ENCODE measurements around the gene EFHB.
"Not testable (repeated sequence)": the region's sequence is repeated elsewhere in the genome, so short reads cannot be mapped to it uniquely, and the experiment has no call there.

Gene EFHB, protein sequence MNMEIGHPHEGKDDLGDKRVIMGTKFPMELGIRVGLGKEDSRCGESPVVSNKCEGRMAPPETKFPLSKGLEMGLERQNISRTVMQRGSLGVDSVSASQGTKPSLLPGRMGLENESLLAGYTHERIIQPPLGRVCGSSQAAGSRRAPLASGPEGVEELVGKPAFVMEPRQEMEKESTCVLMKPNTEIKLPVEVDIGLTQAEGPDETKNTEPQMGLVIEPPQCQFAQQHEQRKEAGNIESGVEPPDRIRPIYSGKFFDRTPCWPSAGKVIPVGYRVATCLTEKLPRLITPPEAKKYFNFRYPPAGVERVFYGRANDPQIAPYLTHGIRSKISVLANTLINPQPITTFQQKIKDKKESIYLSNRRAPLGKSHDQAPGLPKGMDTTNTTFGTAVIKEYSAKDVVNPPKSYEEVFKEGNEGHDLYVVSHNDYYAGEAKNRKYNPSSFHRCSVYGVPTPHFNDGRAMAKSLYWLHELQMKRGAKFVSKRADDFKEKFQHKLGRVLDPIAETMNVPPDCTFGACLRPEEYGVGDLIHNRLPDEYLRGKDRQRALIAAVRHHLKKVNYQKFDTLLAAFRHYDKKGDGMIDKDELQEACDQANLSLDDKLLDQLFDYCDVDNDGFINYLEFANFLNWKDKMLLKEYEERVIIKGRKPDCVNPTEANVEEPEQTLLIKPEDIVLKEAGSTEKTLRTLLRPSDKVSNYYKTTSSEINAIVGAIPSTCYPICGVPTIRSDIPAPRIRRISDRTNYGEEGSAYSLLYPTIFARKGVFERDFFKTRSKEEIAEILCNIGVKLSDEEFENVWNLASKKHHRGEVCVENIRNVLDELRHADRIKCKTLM

DNA sequence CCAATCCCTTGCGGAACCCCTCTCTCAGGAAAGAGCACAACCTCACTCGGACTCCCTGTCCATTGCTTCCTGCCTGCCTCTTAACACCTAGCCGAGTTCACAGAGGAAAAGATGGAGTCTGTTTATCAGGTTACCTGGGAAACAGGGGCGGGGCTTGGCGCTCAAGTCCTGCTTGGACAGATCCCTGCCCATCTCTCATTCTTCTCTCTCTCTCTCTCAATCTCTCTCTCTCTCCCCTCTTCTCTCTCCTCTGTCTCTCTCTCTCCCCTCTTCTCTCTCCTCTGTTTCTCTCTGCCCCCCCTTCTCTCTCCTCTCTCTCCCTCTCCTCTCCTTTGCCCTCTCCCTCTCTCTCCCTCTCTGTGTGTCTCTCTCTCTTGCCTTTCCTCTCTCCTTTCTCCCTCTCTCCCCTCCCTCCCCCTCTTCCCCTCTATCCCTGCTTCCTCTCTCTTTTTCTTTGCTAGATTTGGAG, at the start of gene EFHB:
Gene EFHB (minus strand): TSS at position 120 of the 469 bp plus-strand sequence. CDS start 199 bp downstream, outside the sequence.
- FAIRE-seq: no peak

DNA sequence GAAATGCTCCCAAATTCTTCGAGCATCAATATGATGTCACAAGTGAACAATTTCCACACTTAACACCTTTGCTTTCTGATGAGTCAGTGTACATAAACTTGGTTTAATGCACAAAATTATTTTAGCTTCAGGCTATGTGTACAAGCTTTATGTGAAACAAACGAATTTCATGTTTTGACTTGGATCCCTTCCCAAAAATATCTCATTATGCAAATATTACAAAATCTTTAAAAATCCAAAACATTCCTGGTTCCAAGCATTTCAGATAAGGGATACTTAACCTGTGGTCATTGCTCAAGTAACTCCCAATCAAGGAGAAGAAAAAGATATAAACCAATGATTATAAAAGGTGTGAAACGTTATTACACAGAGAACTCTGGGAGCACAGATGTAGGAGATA, 38.0 kb upstream of the EFHB start:
- FAIRE-seq: no peak

DNA sequence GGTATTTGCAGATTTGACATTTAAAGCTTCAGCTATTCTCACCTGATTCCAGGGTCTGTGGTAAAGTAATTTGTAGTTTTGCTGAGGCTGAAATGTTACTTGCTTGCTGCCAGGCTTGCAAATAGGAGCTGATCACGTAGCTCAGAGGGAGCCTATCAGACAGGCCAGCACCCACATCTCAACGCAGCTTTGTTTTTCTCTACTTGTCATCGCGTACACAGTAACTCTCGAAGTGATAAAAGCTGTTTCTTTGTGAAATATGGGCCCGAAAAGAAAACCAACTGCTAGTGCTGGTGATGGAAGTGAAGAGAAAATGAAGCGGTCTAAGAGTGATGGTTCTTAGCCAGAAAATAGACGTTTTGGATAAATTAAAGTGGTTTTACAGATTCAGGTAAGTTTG, 36.3 kb upstream of the EFHB start:
- no peak for FAIRE-seq

DNA sequence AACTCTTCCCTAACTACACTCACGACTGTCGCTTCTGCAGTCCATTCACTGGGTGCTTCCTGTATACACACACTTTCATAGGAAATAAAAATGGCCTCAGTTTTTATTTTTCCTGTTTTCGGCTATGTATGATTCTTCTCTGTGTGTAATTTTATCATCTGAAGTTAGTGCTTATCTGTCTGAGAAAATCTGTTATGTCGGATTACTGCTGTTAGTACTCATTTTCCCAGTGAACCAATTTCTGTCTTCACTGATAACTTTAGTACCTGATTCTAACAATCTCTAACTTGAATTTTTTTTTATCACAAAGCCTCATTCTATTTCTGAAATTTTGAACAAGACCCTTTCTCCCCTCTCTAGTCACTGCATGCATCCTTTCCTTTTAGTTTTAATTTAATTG, 33.8 kb upstream of the EFHB start:
- FAIRE-seq: no peak

DNA sequence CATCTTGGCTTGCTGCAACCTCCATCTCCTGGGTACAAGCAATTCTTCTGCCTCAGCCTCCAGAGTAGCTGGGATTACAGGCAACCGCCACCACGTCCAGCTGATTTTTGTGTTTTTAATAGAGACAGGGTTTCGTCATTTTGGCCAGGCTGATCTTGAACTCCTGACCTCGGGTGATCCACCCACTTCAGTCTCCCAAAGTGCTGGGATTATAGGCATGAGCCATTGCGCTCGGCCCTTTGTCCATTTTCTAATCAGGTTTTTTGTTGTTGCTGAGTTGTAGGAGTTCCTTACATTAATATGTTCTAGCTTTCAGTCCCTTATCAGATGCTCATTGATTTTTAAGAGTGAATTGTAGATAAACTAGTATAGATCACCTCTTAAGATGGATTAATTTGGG, 33.2 kb upstream of the EFHB start:
- no peak for FAIRE-seq

DNA sequence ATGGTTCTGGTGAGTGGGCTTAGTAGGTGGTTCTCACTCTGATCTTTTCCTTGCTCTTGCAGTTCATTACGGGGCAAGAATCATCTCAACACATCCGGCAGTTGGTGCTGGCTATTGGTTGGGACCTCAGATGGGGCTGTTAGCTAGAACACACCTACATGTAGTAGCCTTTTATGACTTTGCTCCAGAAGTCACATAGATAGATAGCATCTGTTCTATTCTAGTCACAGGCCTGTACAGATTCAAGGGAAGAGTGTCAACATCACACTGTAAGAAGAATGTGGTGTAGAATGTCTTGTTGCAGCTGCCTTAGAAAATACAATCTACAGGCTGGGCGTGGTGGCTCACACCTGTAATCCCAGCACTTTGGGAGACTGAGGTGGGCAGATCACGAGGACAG, 27.9 kb upstream of the EFHB start:
- FAIRE-seq: no peak

DNA sequence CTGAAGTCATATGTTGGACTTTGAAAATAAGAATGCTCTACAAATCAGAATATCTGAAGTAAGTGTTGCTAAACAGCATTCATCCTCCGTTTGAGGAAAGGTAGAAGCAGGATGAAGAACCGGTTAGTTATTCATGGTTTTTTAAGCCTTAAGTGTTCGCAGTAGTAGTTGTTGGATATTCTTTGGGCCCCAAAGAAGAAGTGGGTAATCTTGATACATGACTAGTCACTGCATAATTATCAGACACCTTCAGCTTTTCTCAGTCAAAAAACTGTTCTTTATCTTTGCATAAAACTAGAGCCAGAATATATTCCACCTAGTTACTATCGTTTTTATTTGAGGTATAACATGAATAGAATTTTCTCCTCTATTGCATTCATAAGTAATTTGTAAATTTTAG, 26.7 kb upstream of the EFHB start:
- no peak for FAIRE-seq

DNA sequence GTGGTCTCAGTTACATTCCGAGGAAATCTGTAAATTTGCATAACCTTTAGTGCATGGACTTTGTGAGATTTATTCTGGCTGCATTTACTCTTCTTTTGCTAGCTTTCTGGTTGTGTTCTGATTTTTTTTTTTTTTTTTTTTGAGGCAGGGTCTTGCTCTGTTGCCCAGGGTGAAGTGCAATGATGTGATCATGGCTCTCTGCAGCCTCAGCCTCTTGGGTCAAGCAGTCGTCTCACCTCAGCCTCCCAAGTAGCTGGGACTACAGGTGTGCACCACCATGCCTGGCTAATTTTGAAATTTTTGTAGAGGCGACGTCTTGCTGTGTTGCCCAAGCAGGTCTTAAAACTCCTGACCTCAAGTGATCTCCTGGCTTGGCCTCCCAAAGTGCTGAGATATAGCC, 25.5 kb upstream of the EFHB start:
- FAIRE-seq: no peak

DNA sequence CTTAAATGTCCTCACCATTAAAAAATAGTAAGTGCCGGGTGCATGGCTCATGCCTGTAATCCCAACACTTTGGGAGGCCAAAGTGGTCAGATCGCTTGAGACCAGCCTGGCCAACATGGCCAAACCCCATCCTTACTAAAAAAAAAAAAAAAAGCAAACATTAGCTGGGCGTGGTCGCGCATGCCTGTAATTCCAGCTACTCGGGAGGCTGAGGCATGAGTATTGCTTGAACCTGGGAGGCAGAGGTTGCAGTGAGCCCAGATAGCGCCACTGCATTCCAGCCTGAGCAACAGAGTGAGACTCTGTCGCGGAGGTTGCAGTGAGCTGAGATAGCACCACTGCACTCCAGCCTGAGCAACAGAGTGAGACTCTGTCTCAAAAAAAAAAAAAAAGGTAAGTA, 23.3 kb upstream of the EFHB start:
- not testable (repeated sequence) for FAIRE-seq

DNA sequence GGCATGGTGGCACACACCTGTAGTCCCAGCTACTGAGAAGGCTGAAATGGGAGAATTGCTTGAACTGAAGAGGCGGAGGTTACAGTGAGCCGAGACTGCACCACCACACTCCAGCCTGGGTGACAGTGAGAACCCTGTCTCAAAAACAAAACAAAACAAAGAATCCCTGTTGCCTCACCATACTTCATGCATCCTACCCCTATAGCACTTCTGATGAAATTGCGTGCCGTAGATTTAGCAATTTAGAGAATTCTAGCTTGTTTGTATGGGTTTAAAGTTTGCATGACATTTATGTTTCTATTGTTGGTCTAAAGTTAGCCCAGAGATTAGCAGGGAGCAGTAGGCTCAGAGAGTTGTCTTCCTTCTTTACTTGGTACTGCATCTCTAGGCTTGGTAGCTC, 20.7 kb upstream of the EFHB start:
- FAIRE-seq: no peak

DNA sequence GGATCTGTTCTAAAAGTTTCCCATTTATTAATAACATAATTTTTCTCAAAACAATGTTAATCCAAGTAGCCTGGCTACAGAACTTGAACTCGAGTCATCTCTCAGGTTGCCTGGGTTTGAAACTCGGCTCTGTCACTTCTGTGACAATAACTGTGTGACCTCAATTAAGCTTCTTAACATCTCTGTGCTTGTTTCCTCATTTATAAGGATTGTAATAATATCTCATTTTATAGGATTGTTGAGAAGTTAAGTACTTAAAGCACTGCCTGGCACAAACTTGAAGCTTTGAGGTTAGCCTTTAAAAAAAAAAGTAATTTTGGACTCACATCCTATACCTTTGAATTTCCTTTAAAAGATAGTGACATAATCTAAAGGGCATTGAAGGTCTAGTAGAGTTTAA, 16.3 kb upstream of the EFHB start:
- no peak for FAIRE-seq

DNA sequence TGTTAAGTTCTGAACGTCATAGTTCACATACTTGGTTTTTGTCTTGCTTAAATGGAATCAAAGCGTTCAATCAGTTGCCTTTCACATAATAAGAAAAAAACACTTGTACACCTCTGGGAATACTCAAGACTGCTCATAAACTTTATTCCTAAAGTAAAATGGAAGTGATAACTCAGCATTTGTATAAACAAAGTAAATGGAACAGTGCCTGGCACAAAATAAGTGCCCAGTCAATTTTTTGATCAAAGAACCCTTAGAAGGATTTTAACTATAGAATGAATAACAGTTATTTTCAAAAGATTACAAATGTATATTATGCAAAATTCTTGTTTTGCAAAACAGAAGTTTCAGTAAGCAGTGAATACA, 14.2 kb upstream of the EFHB start:
- no peak for FAIRE-seq

DNA sequence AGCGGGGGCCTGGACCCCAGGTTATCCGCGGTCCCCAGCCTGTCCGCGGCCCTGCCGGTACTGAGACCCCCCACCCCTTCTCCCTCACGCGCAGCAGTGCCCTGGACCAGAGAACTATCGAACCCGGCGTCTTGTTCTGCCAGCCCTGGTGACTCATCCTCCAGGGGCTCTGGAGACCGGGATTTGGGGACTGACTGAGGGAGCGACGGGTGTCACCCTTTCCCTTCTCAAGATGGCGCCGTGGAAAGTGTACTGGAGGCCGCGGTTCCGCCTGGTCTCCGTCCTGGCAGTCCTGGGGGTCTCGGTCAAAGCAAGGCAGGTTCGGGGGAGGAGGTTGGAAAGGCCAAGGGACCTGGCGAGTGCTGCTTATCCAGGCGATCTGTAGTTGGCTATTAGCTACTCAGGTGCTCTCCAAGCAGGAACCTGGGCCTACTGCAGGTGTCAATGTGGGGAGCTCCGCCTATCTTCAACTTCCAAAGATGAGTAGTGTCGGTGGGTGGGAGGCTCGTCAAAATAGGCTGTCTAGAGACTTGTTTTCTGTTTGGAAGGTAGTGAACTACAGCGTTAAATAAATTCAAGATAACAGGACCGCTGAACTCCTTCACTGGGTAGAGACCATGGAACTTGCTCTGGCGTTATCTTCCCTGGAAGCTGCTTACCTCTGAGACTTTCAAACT, 13.7 kb upstream of the EFHB start:
- FAIRE-seq: no peak

DNA sequence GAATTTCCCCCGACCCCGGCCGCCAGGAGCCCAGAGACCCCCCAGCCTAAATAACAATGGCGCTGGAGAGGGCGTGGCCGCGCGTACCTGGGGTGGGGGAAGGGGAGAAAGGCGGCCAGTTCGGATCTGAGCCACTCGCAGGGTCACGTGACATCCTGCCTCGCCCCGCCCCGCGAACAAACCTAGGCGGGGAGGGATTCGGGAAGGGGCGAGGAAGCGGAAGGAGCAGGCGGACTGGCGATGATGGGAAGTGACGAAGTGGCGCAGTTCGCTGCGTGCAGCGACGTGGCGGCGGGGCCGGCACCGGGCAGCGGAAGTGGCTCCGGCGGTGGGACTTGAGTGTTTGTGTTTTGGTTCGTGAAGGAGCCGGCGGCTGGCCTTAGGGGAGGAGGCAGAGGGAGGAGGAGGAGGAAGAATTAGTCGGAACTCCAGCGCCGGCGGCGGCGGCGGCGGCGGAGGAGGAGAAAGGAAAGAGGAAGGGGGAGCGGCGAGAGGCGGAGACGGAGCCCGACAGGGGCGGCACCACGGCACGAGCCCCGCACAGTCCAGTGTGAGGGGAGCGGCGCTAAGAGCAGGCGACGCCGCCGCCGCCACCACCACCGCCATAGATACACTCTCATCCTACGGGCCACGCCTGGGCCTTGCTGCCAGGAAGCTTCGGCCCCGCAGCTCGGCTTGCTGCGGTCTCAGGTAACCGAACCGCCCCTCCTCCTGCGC, 13.0 kb upstream of the EFHB start, which contains the start of gene RAB5A:
Gene RAB5A (plus strand): TSS at position 266 of the 717 bp plus-strand sequence. CDS start 3,802 bp downstream, outside the sequence.
- FAIRE-seq: peak; percentile 91

DNA sequence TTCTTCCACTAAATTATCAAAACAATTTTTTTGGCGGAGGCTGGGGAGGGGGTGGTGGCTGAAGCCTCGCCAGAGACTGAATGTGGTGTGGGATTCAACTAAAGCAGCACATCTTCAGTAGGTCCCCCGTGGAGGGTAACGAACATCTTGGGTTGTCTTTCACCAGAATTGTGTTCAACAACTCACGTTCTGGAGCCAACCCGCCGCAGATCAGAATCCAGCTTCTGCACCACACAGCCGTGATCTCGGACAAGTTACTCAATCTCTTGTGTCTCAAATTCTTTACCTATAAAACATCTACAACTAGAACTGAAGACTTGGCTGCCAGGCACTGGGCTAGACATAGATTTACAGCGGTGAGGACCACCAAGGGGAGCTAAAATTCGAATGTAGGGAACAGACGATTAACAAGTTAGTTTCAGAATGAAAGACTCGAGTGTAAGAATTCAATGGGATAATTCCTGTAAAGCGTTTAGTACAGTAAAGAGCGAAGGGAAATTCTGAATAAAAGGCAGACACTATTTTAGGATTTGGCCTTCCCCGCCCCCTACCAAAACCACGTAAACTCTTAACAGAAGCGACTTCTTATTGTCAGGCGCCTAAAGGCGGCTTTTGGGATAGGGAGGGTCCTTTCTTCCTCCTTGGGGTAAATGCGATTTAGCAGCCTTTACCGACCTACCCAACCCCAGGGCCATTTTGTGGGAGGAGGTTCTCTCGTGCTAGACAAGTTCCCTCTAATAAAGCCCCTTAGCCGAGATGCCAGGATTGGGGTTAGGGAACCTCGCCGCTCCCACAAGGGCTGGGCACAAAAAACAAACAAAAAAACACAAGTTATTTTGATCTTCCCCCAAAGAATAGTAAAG, 12.2 kb upstream of the EFHB start:
- FAIRE-seq: no peak

DNA sequence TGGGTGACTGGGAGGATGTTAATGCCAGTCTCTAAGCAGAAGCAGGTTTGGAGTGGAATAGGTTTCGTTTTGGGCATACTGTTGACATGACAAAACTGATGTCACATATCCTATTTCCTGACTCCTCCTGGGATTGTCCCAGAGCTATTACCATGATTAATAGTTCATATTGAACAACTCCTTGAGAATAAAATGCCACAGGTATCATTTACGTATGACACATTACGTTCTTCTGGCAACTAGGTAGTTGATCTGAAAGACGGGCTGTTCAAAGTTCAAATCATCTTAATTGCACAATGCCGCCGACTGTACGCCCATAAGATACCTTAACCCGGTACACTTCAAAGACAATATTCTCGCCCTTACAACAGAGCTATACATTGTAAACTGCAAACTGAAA, 11.5 kb upstream of the EFHB start:
- no peak for FAIRE-seq

DNA sequence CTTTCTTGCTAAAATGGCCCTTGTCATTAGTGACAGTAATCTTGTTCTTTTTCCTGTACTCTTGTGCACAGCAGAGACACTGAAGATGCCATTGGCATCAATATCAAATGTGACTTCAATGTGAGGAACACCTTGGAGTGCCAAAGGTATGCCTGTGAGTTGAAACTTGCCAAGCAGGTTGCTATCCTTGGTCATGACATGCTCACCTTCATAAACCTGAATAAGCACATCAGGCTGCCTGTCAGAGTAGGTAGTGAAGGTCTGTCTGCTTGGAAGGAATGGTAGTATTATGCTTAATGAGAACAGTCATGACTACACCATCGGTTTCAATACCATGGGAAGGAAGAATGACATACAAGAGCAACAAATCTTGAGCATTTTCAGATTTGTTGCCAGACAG, 6.6 kb upstream of the EFHB start:
- FAIRE-seq: no peak

DNA sequence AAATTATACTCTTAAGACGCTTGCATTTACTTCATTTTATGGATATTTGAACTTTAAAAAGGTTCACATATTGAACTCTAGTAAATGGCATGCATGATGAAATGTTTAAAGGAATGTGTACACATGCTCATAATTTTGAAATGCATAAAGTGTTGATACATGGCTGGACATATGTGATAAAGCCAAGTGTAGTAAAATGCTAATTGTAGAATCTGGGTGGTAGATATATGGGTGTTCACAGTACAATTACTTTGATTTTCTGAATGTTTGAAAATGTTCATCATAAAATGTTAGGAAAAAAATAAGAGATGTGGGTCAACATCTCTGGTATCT, 4.2 kb upstream of the EFHB start:
- no peak for FAIRE-seq

DNA sequence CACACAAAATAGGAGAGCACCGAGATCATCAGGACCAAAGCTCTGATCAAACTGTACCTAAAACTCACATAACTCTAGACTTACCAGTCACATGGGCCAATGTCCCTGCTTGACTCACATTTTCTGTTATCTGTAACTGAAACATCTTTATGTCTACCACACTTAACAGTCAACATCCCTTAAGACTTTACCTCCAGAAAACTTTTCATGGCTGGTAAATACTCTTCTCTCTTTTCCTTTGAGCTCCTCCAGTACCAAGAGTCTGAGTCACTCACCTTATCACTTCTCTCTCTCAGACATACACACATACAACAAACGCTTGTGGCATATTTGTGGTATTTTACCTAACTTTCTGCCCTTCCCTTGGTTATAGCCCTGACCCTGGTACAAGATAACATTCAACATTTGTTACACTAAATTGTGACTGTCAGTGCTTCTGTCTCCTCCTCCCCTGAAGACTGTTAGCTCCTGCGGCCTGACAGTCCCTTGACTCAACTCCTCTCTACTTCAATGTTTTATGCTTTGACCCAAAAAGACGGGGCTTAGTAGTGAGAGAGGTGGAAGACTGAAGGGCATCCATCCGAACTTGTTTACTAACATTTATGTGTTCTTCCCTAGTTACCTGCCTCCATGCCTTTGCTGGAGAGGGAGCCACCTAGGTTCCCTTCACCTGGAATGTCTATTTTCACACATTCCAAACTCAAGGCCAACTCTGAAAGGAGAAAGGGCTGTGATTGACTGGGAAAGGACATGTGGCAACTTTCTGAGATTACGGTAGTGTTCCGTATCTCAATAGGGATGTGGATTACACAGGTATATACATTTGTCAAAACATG, 3.7 kb upstream of the EFHB start:
- no peak for FAIRE-seq

DNA sequence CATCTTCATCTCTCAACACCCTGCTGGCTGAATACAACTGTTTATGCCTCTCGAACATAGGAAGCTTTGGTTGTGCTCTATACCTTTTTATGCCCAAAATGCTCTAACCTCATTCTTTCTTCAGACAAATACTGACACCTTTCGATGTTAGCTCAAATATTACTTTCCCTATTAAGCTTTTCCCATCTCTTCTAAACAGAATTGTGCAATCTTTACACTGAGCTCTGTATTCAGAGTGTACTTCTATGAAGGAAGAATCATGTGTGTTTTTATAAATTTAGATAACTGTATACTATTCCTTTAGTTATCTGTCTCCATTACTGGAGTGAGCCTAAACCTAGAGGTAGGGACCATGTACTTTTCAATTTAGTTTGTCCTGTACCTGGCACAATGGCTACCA, 1.6 kb downstream of the EFHB start:
- FAIRE-seq: no peak

DNA sequence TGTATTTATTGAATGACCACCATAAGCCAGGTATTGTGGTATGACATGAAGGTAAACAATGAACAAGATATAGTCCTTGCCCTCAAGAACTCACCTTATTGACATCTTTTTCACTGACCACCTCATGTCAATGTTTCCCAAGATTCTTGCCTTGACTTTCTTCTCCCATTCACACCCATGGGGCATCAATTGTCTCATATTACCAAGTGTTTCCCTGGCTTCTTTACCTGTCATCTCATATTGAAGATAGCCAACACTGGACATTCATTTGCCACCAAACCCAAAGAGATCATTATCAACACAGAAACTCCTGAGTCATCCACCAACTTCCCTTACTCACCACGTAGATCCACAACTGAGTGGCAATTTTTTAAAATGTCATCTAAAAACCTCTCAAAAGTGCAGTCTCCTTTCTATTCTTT, 2.2 kb downstream of the EFHB start:
- no peak for FAIRE-seq
